WERI-Rb-1 (cell line): ENCODE results near the gene C16orf87.

ENCODE experiments used
- DNase-seq: peaks from one replicate; pipeline ENCODE4 v3.0.0-alpha.2; 2020
- H3K27ac ChIP-seq: fragments of 250-450 bp; sonication (Bioruptor Pico); 2 replicates; pipeline ENCODE4 v1.5.1; 2020; ENCODE audit warnings: mild to moderate bottlenecking, moderate library complexity
- H3K27me3 ChIP-seq: fragments of 250-450 bp; sonication (Bioruptor Pico); 2 replicates; pipeline ENCODE4 v1.5.1; 2021; ENCODE audit warnings: mild to moderate bottlenecking, low read depth, moderate library complexity; ENCODE audit not compliant: insufficient read depth, severe bottlenecking
- H3K36me3 ChIP-seq: fragments of 250-450 bp; sonication (Bioruptor Pico); 2 replicates; pipeline ENCODE4 v1.5.1; 2020; ENCODE audit warnings: mild to moderate bottlenecking, moderate library complexity
- H3K4me3 ChIP-seq: 2 replicates; pipeline ENCODE4 v1.5.1; 2011; ENCODE audit warnings: low read depth, mild to moderate bottlenecking, control low read depth, low read length
- H3K9me3 ChIP-seq: fragments of 250-450 bp; sonication (Bioruptor Pico); 2 replicates; pipeline ENCODE4 v1.5.1; 2021; ENCODE audit warnings: mild to moderate bottlenecking, moderate library complexity; ENCODE audit not compliant: severe bottlenecking
- CTCF ChIP-seq: IDR thresholded peaks from 2 replicates; pipeline ENCODE4 v1.5.1; 2011; ENCODE audit warnings: low read depth, mild to moderate bottlenecking, control low read depth, inconsistent platforms, low read length

Gene C16orf87

GRCh38 chr16:46746821-46747776 lies 83.9 kb downstream of the C16orf87 start:
- no peak for DNase-seq
- no peak for TF ChIP-seq CTCF
- Histone ChIP-seq H3K27ac (no peak overlapping the region), H3K9me3 (no peaks in the 10 kb centered on the region), H3K27me3 (no peaks in the 10 kb centered on the region), H3K4me3 (no peak overlapping the region), H3K36me3 (no peaks in the 10 kb centered on the region)
